NCI-H1105 (cell line): ENCODE measurements around the gene FEN1.

Experiments used
- DNase-seq: peaks from one replicate; lab custom pipeline; 2025; lab: John Stamatoyannopoulos, UW

The FEN1 gene

GRCh38 chr11:61775106-61775505 is 17.6 kb upstream of the FEN1 start:
- no peak for DNase-seq

- no peak for DNase-seq
Observed at GRCh38 chr11:61775606-61776554, 16.8 kb upstream of the FEN1 start.

GRCh38 chr11:61776561-61777075 is 16.1 kb upstream of the FEN1 start:
- DNase-seq: no peak

- peak; percentile 7 for DNase-seq
Observed at GRCh38 chr11:61777234-61778090, 15.2 kb upstream of the FEN1 start.

- no peak for DNase-seq
Observed at GRCh38 chr11:61778357-61778886, 14.3 kb upstream of the FEN1 start.

GRCh38 chr11:61778920-61779650 is 13.6 kb upstream of the FEN1 start:
- DNase-seq: no peak

GRCh38 chr11:61779666-61780525 is 12.8 kb upstream of the FEN1 start:
- no peak for DNase-seq

- no peak for DNase-seq
Observed at GRCh38 chr11:61780581-61781162, 12.0 kb upstream of the FEN1 start.

GRCh38 chr11:61781585-61781984 is 11.1 kb upstream of the FEN1 start:
- DNase-seq: no peak

GRCh38 chr11:61782299-61782698 is 10.4 kb upstream of the FEN1 start:
- no peak for DNase-seq

GRCh38 chr11:61782841-61783240 is 9.9 kb upstream of the FEN1 start:
- no peak for DNase-seq

GRCh38 chr11:61783717-61784505 is 8.8 kb upstream of the FEN1 start:
- no peak for DNase-seq

- no peak for DNase-seq
Observed at GRCh38 chr11:61784506-61784805, 8.3 kb upstream of the FEN1 start.

GRCh38 chr11:61785837-61786402 is 6.8 kb upstream of the FEN1 start:
- DNase-seq: no peak

- no peak for DNase-seq
Observed at GRCh38 chr11:61787928-61788491, 4.7 kb upstream of the FEN1 start.

GRCh38 chr11:61791737-61792309 is 888 bp upstream of the FEN1 start:
- DNase-seq: peak; percentile 62

GRCh38 chr11:61793083-61793828 is 545 bp downstream of the FEN1 start:
- no peak for DNase-seq

- DNase-seq: no peak
Observed at GRCh38 chr11:61793829-61794204, 1.1 kb downstream of the FEN1 start.
